HG02943 (cell line): ENCODE measurements around the gene P2RX2.
"Not testable (repeated sequence)": the region's sequence is repeated elsewhere in the genome, so short reads cannot be mapped to it uniquely, and the experiment has no call there.

Experiments used
- ATAC-seq: cut with Tn5 transposase; IDR thresholded peaks from one replicate; pipeline ENCODE4 v1.9.1; 2021; ENCODE audit warnings: mild to moderate bottlenecking, low read depth, moderate library complexity; ENCODE audit not compliant: unreplicated experiment

The P2RX2 gene

DNA sequence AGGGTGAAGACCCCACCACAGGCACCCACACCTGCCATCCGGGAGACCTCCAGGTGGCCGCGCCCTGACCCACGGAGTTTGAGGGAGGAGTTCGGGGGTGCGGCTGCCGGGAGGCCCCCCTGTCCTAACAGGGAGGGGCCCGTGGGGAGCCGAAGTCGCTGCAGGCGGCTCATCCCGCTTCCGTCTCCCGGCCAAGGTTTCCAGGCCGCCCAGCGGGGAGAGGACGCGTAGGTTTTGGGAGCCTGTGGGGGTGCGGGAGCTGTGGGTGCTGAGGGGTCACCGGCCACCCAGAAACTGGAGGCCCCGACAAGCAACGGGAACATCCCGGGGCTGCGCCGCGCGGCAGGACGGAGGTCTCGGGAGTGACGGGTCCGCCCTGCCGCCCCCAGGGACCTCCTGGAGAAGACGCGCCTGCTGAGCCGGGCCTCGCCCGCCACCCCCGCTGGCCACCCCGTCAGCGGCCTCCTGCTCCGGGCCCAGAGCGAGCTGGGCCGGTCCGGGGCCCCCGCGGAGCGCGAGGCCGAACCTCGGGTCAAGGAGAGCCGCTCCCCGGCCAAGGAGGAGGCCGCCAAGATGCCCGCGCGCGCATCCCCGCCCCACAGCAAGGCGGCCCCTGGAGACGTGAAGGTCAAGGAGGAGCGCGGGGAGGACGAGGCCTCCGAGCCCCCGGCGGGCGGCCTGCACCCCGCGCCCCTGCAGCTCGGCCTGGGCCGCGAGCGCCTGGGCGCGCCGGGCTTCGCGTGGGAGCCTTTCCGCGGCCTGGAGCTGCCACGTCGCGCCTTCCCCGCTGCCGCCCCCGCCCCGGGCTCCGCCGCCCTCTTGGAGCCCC is 35.8 kb upstream of the P2RX2 start:
- no peak for ATAC-seq

DNA sequence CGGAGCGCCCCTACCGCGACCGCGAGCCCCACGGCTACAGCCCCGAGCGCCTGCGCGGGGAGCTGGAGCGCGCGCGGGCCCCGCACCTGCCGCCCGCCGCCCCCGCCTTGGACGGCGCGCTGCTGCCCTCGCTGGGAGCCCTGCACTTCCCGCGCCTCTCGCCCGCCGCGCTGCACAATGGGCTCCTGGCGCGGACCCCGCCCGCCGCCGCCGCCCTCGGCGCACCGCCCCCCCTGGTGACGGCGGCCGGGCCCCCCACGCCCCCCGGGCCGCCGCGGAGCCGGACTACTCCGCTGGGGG is 35.2 kb upstream of the P2RX2 start:
- ATAC-seq = no peak

DNA sequence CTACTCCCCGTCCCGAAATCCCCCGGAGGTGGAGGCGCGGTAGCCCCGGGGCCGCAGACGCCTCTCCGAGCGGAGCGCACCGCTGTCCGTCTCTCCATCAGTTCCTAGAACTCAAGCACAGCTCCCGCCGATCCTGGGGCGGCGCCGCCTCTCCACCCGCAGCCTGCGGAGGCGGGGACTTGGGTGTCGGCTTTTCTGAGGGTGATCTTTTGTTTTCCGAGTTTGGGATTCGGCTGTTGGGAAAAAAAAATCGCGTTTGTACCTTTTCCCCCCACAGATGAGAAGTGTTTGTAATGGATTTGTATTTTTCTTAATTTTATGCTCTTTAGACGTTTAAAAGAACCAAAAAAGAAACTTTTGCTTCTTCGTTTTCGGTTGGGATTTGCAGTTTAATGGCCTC is 34.8 kb upstream of the P2RX2 start:
- ATAC-seq = no peak

DNA sequence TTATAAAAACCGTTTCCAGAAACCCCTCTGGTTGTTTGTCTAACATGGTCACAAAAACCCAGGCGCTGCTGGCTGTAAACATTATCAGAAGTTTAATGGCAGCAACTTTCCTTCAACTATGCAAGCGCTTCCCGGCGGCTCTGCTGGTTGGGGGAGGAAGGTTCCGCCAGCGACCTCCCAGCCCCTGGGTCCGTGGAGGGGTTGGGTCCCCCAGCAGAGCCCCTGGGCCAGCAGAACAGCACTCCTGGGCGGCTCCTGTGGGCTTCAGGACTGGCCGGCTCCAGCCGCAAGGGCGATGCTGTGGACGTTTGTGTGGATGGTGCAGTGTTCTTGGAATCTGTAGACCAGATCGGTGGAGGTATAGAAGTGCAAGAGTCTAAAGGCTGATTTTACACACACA is 34.1 kb upstream of the P2RX2 start:
- ATAC-seq = no peak

DNA sequence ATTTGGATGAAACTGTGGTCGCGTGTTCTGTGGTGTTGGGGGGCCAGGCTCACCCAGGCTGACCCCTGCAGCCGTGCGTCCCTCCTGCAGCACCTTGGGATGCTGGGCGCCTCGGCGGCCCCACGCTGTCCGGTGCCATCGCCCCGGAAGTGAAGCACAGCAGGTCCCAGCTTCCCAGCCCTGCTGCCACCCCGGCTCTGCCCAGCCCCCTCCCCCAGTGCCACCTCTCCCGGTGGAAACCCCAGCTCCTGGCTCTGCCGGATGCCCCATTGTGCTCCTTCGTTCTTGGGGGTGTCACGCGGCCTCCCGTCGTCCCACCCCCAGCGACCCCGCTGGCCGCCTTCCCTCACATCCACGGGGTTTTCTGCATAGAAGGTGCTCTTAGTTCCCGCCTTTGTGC is 33.4 kb upstream of the P2RX2 start:
- no peak for ATAC-seq

DNA sequence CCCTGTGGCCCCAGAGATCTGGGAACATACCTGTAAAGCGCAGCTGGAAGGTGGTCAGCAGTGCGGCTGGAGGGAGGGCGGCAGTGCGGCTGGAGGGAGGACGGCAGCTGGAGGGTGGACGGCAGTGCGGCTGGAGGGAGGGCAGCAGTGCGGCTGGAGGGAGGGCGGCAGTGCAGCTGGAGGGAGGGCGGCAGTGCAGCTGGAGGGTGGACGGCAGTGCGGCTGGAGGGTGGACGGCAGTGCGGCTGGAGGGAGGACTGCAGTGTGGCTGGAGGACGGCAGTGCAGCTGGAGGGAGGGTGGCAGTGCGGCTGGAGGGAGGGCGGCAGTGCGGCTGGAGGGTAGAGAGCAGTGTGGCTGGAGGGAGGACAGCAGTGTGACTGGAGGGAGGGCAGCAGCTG is 31.6 kb upstream of the P2RX2 start:
- ATAC-seq = no peak

DNA sequence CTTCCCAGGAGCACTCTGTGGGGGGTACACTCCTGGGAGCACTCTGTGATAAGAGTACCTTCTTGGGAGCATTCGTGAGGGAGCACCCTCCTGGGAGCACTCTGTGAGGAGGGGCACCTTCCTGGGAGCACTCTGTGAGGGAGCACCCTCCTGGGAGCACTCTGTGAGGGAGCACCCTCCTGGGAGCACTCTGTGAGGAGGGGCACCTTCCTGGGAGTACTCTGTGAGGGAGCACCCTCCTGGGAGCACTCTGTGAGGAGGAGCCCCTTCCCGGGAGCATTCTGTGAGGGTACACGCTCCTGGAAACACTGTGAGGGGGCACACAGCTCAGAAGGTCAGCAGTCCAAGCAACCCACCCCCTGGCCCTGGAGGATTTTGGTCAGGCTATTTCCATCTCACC is 30.8 kb upstream of the P2RX2 start:
- ATAC-seq = no peak

DNA sequence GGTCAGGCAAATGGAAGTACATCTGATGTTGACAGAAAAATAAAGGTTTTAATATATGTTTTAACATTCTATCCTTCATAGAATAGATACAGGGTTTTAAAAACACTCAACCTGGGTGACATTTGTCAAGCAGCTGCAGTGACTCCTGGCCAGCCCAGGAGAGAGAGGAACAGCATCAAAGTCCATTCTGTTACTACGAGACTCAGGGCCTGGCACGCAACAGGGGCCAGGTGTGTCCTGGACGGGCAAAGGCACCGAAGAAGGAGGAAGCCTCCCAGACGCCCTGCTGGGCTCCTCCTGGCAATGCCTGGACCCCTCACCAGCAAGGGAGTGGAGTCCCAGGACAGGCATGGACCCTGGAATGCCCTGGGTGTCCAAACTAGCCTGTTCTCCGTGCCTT is 30.3 kb upstream of the P2RX2 start:
- no peak for ATAC-seq

DNA sequence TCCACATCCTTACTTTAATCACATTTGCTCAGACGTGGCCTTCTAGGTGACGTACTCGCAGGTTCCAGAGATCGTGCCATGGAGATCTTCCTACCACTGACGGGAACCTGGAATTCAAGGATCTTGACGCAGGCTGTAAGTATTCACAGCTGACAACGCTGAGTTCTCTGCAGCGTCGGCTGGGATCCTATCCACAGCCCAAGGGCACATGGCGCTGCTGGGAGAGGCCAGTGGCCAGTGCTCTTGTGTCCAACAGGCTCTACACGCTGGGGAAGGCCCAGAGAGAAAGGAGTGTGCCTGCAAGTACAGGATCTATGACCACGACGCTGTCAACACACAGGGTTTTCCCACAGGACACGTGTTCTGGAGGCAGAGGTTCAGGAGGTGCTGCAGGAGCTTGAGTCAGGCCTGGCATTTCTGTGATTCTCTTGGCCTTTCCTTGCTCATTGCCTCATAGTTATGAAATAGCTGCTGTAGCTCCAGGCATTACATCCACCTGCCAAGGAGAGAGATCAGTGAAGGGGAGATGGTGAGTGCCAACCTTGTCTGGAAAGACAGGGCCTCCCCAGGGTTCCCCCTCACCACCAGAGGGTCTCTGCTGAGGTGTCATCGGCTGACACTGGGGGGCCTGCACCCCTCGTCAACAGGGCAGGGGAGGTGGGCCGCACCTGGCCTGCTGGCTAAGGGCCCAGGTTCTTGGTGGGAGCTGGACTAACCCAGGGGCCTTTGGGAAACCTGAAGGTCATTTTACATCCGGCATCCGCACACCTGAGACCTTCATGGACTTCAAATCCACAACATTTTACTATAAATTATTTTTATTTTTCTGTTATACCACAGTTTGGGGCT is 29.5 kb upstream of the P2RX2 start:
- no peak for ATAC-seq

DNA sequence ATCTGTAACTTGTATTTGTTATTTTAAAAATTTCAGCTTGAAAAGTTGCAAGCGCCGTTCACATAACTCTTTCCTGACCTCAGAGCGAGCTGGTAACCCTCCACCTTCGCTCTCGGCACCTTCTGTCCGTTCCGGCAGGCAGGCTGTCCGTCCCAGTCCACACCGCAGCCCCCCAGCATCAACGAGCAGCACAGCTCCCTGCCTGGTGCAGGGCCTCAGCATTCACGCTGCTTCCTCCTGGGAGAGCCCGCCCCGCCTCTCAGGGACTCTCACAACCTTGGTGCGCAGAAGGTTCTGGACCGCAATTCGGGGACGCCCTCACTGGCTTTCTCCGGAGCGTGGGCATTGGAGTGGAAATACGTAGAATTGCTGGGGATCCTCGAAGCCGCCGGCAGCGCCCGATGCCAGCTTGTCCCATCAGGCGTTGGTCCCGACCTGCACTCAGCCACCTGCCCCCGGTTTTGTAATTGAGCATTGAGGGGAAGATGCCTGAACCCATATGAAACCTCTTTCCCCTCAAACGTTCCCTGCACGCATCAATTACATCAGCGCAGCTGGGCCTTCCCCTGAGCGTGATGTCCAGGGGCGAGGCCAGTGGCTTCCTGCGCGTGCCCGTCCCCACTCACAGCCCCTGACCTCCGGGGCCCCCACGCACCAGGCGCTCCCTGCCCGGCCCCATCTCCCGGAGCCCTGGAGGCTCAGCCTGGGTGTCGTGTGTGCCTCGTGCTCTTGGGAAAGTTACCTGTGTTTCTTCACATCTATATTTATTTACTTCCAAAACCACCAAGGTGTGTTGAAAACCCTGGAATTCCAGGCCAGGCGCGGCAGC is 27.3 kb upstream of the P2RX2 start:
- ATAC-seq = no peak

DNA sequence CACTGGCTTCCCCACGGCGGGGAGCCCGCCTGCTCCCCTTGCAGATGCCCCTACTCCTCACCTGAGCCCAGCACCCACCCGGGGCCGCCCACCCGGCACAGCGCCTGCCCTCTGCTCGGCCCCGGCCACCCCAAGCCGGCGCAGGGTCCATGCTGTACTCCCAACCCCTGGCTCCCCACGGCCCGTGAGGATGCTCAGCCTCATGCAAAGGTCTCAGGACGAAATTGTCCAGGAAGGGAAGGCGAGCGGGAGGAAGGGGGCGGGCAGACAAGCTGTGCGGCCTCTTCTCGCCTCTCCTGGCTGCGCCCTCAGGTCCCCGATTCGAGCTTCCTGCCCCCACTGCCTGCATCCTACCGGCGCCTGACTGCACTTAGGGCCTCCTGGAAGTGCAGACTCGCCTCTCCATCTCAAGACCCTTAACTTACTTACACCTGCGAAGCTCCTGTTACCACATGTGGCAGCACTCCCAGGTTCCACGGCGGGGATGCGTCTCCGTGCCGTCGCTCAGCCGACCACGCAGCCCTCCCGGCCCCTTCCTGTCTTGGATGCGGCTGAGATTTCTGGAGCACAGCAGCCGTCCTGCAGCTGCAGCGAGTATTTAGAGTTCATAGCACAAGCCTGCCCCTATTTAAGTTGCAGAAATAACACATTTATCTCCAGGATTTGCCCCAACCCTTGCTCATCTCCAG is 26.1 kb upstream of the P2RX2 start:
- ATAC-seq = no peak

DNA sequence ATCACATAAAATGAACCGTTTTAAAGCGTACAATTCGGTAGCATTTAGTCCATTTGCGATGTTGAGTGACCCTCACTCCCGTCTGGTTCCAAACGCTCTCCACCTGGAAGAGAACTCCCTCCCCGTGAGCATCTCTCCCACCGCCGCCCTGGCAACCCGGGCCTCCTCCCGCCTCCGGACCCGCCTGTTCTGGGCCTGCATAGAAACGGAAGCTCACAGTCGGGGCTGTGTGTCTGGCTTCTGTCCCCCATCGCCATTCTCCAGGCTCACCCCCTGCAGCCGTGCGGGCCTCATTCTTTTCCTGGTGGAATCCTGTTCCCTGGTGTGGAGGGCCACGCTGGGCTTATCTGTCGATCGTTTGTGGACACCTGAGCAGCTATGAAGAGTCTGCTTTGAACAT is 25.5 kb upstream of the P2RX2 start:
- no peak for ATAC-seq

DNA sequence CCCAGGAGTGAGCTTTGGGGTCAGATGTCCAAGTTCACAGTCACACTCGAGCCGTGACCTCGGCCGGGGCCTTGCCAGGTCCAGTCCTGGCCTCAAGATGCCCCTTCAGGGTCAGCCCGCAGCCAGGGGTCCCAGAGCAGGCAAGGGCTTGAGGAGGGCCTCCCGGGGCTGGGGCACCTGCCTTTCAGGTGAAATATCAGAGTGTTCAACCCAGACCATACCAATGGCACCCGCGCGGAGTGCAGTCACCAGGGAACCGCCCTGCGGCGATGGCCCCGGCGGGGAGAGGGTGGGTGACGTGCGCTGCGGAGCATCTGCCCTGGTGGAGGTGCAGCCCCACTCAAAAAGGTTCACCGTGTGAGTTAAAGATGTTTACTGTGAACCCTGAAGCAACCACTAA is 25.1 kb upstream of the P2RX2 start:
- ATAC-seq = no peak

DNA sequence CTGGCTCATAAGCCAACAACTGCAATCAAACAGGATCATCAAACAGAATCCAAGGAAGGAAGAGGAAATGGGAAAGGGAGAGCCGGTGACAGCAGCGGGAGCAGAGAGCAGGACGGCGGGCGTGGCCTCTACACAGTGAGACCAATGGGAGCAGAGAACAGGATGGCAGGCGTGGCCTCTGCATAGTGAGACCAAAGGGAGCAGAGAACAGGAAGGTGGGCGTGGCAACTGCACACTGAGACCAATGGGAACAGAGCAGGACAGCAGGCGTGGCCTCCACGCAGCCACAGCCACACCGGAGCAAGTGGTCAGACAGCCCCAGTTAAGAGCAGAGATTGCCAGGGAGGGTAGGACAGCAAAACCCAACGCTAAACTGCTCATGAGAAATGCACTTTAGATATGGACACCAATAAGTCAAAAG is 24.6 kb upstream of the P2RX2 start:
- no peak for ATAC-seq

DNA sequence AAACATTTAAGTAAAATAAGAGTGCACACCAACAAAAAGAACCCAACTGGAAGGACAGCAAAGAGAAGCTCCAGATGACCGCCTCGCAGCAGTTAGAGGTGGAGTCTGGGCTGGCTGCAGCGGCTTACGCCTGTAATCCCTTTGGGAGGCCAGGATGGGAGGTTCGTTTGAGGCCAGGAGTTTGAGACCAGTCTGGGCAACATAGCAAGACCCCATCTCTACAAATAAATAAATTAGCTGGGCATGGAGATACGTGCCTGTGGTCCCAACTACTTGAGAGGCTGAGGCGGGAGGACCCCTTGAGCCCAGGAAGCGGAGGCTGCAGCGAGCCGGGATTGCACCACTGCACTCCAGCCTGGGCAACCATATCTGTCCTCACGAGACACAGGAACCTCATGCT is 23.4 kb upstream of the P2RX2 start:
- no peak for ATAC-seq

DNA sequence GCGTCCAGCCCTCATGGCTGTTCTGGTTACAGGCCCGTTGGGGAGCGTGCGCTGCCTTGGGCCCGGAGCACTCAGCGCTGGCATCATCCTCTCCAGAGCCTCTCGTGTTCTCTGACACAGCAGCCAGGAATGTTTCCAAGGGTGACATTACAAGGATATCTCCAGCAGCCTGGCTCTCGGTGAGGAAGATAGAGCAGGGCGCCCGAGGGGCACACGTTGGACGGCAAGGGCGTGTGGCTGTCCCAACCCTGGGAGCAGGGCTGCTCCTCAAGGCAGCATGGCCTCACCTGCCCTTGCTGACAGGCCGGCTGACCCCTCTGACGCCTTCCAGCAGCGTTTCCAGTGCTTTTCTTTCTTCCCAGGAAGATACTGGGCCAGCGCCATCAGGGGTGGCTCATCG is 22.6 kb upstream of the P2RX2 start:
- ATAC-seq = no peak

DNA sequence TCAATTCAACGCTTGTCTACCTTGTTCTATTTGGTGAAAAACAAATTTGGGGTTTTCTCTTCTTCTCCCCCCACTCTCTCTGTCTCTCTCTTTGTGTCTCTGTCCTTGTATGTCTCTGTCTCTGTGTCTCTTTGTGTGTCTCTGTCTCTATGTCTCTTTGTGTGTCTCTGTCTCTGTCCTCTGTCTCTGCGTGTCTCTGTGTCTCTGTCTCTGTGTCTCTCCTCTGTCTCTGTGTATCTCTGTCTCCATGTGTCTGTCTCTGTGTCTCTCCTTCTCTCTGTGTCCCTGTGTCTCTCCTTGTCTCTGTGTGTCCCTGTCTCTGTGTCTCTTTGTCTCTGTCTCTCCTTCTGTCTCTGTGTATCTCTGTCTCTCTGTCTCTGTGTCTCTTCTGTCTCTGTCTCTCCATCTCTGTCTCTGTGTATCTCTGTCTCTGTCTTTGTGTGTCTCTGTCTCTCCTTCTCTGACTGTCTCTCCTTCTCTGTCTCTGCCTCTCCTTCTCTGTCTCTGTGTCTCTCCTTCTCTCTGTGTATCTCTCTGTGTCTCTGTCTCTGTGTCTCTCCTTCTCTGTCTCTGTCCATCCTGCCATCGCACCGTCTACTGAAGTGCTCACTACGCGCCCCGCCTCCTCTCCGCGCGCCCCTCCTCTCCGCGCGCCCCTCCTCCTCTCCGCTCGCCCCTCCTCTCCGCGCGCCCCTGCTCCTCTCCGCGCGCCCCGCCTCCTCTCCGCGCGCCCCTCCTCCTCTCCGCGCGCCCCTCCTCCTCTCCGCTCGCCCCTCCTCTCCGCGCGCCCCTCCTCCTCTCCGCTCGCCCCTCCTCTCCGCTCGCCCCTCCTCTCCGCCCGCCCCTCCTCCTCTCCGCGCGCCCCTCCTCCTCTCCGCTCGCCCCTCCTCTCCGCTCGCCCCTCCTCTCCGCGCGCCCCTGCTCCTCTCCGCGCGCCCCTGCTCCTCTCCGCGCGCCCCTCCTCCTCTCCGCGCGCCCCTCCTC is 21.0 kb upstream of the P2RX2 start:
- no peak for ATAC-seq

DNA sequence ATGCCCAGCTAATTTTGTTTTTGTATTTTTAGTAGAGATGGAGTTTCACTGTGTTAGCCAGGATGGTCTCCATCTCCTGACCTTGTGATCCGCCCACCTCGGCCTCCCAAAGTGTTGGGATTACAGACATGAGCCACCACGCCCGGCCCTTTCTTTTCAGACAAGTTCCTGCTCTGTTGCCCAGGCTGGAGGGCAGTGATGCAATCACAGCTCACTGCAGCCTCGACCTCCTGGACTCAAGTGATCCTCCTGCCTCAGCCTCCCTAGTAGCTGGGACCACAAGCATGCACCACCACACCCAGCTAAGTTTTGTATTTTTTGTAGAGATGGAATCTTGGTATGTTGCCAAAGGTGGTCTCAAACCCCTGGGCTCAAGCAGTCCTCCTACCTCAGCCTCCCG is 19.1 kb upstream of the P2RX2 start:
- ATAC-seq = not testable (repeated sequence)
